GM18861 (cell line): Measurements from ENCODE around the gene PRPH2.

Experiments
- ATAC-seq: cut with Tn5 transposase; IDR thresholded peaks from one replicate; pipeline ENCODE4 v1.9.1; 2021; ENCODE audit not compliant: unreplicated experiment

The PRPH2 gene

GRCh38 chr6:42722497-42722896 is at the start of gene PRPH2:
TSS of gene PRPH2 (minus strand) at chr6:42722597. CDS start at chr6:42722334, 263 bp downstream.
- ATAC-seq, result no peak

- ATAC-seq, result peak; percentile 26
Measured at GRCh38 chr6:42771741-42772100, 49.3 kb upstream of the PRPH2 start.

- no peak for ATAC-seq
Measured at GRCh38 chr6:42769836-42770235, 47.4 kb upstream of the PRPH2 start.

GRCh38 chr6:42769051-42769450 is 46.7 kb upstream of the PRPH2 start:
- no peak for ATAC-seq

GRCh38 chr6:42766163-42766670 is 43.8 kb upstream of the PRPH2 start:
- no peak for ATAC-seq

- no peak for ATAC-seq
Measured at GRCh38 chr6:42764911-42765648, 42.7 kb upstream of the PRPH2 start.

GRCh38 chr6:42762950-42763349 is 40.6 kb upstream of the PRPH2 start:
- no peak for ATAC-seq

GRCh38 chr6:42762426-42762859 is 40.0 kb upstream of the PRPH2 start:
- ATAC-seq, result no peak

- no peak for ATAC-seq
Measured at GRCh38 chr6:42761287-42762067, 39.1 kb upstream of the PRPH2 start.

GRCh38 chr6:42758756-42759430 is 36.5 kb upstream of the PRPH2 start:
- no peak for ATAC-seq

GRCh38 chr6:42756722-42757121 is 34.3 kb upstream of the PRPH2 start:
- no peak for ATAC-seq

- no peak for ATAC-seq
Measured at GRCh38 chr6:42754759-42755158, 32.4 kb upstream of the PRPH2 start.

GRCh38 chr6:42751055-42751454 is 28.7 kb upstream of the PRPH2 start:
- no peak for ATAC-seq

- no peak for ATAC-seq
Measured at GRCh38 chr6:42748203-42748898, 26.0 kb upstream of the PRPH2 start.

- peak; percentile 48 for ATAC-seq
Measured at GRCh38 chr6:42746463-42747391, 24.3 kb upstream of the PRPH2 start.

- ATAC-seq, result peak; percentile 72
Measured at GRCh38 chr6:42745640-42746462, 23.5 kb upstream of the PRPH2 start, which contains the start of gene TBCC. TSS of gene TBCC (minus strand) at chr6:42746103. CDS start at chr6:42746073, 30 bp downstream.

- no peak for ATAC-seq
Measured at GRCh38 chr6:42745083-42745639, 22.8 kb upstream of the PRPH2 start.

GRCh38 chr6:42744351-42744893 is 22.0 kb upstream of the PRPH2 start:
- no peak for ATAC-seq
